ENCODE results near the gene ERMN. TPM values are rescaled to one million over a fixed set of nuclear protein-coding genes. Genes with fewer than 3 reads are reported as not detected.

ERMN gene
- polyA plus RNA-seq, 1 donor (not counting 4 experiments of a cell fraction or from before 2014, with no cell fraction given) = not detected

DNA sequence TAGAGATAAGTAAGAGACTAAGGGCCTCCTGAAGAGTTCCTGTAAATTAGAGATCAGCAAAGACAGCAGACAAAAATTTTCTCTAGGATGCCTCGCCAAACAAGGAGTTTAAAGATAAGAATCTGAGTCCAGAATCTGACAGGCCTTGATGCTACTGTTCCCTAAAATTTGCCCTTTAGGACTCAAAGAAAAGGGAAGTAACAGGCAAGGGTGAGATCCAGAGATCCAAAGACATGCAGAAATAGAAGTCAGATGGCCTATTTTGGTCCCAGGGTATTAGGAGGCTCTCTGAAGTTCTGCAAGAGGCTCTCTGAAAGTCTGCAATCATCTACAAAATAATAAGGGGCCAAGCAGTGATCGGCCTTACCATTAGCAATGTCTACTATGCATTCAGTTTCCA is 35.1 kb downstream of the ERMN start:
- dilution Hi-C loops (cut with MboI; ENCODE audit: extremely low pct_ligation_motif_present, low sequenced_read_pairs) = no loop called here
- no peaks in the 10 kb centered on the region for H3K4me1 ChIP-seq (ENCODE audit: control insufficient read depth, extremely low read depth, insufficient read depth, low read length)
- H3K9me3 ChIP-seq (ENCODE audit: control insufficient read depth, low read depth, low read length) = no peaks in the 10 kb centered on the region
- no peak overlapping the region for H3K9ac ChIP-seq (ENCODE audit: control insufficient read depth, extremely low read depth, insufficient read depth, low read length)
- no peak overlapping the region for H3K4me3 ChIP-seq (ENCODE audit: control insufficient read depth in 2 of 3, extremely low read depth in 1 of 3, insufficient read depth in 2 of 3, low read depth in 1 of 3, low read length in 3 of 3)
- no peak for DNase-seq (ENCODE audit: low read depth, low spot score)
- no peaks in the 10 kb centered on the region for H3K9me1 ChIP-seq (ENCODE audit: control insufficient read depth, extremely low read depth, insufficient read depth, low read length)
- no peak overlapping the region for H3K4me2 ChIP-seq (ENCODE audit: control insufficient read depth, extremely low read depth, insufficient read depth, low read depth, low read length)
- no peaks in the 10 kb centered on the region for H3K27me3 ChIP-seq (ENCODE audit: control insufficient read depth, extremely low read depth, insufficient read depth, low read length)
- H2AFZ ChIP-seq (ENCODE audit: control insufficient read depth, low read length) = no peak overlapping the region
- no peaks in the 10 kb centered on the region for H3K36me3 ChIP-seq (ENCODE audit: control insufficient read depth in 2 of 2, extremely low read depth in 1 of 2, insufficient read depth in 2 of 2, low read length in 2 of 2)
- H3K27ac ChIP-seq (ENCODE audit: control insufficient read depth, insufficient read depth, low read length) = no peak overlapping the region
- no peak for FAIRE-seq
- TF ChIP-seq CTCF (optimal IDR thresholded peaks at IDR 0.05 in 1 of 3, IDR thresholded peaks at IDR 0.05 in 1 of 3, conservative IDR thresholded peaks at IDR 0.05 in 1 of 3; ENCODE audit: extremely low read depth in 1 of 3, insufficient read depth in 2 of 3, low read length in 3 of 3) = no peak
- TF ChIP-seq EZH2 (IDR thresholded peaks at IDR 0.05; ENCODE audit: low read length) = no peak
- no peaks in the 10 kb centered on the region for H4K20me1 ChIP-seq (ENCODE audit: control insufficient read depth, extremely low read depth, insufficient read depth, low read length)
- H3K79me2 ChIP-seq (ENCODE audit: control insufficient read depth, insufficient read depth, low read length) = no peaks in the 10 kb centered on the region

- no peaks in the 10 kb centered on the region for H3K9me1 ChIP-seq (ENCODE audit: control insufficient read depth, extremely low read depth, insufficient read depth, low read length)
- no peaks in the 10 kb centered on the region for H3K36me3 ChIP-seq (ENCODE audit: control insufficient read depth in 2 of 2, extremely low read depth in 1 of 2, insufficient read depth in 2 of 2, low read length in 2 of 2)
- no peak overlapping the region for H3K9ac ChIP-seq (ENCODE audit: control insufficient read depth, extremely low read depth, insufficient read depth, low read length)
- TF ChIP-seq EZH2 (IDR thresholded peaks at IDR 0.05; ENCODE audit: low read length) = no peak
- no peak overlapping the region for H3K4me2 ChIP-seq (ENCODE audit: control insufficient read depth, extremely low read depth, insufficient read depth, low read depth, low read length)
- no peak overlapping the region for H3K27ac ChIP-seq (ENCODE audit: control insufficient read depth, insufficient read depth, low read length)
- H4K20me1 ChIP-seq (ENCODE audit: control insufficient read depth, extremely low read depth, insufficient read depth, low read length) = no peaks in the 10 kb centered on the region
- H3K79me2 ChIP-seq (ENCODE audit: control insufficient read depth, insufficient read depth, low read length) = no peaks in the 10 kb centered on the region
- DNase-seq (ENCODE audit: low read depth, low spot score) (no peak), FAIRE-seq (no peak)
- dilution Hi-C loops (cut with MboI; ENCODE audit: extremely low pct_ligation_motif_present, low sequenced_read_pairs) = no loop called here
- no peak overlapping the region for H3K4me3 ChIP-seq (ENCODE audit: control insufficient read depth in 2 of 3, extremely low read depth in 1 of 3, insufficient read depth in 2 of 3, low read depth in 1 of 3, low read length in 3 of 3)
- no peak overlapping the region for H2AFZ ChIP-seq (ENCODE audit: control insufficient read depth, low read length)
- no peaks in the 10 kb centered on the region for H3K27me3 ChIP-seq (ENCODE audit: control insufficient read depth, extremely low read depth, insufficient read depth, low read length)
- H3K4me1 ChIP-seq (ENCODE audit: control insufficient read depth, extremely low read depth, insufficient read depth, low read length) = no peaks in the 10 kb centered on the region
- no peaks in the 10 kb centered on the region for H3K9me3 ChIP-seq (ENCODE audit: control insufficient read depth, low read depth, low read length)
These were observed 38.5 kb downstream of the ERMN start for GRCh38 chr2:157287160-157287559.

DNA sequence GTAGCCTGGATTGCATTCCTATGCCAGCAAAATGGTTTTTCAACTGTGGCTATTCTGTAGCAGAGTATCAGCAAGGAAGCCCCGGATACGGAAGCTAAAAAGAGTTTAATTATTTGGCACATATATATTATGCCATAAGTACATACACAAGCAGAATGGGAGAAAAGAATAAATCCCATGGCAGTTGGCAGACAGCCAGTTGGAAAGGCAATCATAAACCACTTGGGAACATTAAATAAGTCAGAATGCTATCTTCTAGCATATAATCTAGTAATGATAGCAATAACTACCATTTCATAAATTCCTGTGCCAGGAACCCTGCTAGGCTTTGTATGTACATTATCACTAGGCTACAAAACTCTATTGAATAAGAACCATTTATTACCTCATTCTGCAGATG is 42.2 kb downstream of the ERMN start:
- no peak overlapping the region for H3K27ac ChIP-seq (ENCODE audit: control insufficient read depth, insufficient read depth, low read length)
- no peak for FAIRE-seq
- H4K20me1 ChIP-seq (ENCODE audit: control insufficient read depth, extremely low read depth, insufficient read depth, low read length) = no peaks in the 10 kb centered on the region
- dilution Hi-C loops (cut with MboI; ENCODE audit: extremely low pct_ligation_motif_present, low sequenced_read_pairs) = no loop called here
- no peaks in the 10 kb centered on the region for H3K79me2 ChIP-seq (ENCODE audit: control insufficient read depth, insufficient read depth, low read length)
- no peak overlapping the region for H3K4me3 ChIP-seq (ENCODE audit: control insufficient read depth in 2 of 3, extremely low read depth in 1 of 3, insufficient read depth in 2 of 3, low read depth in 1 of 3, low read length in 3 of 3)
- H3K4me1 ChIP-seq (ENCODE audit: control insufficient read depth, extremely low read depth, insufficient read depth, low read length) = no peaks in the 10 kb centered on the region
- no peak overlapping the region for H3K9ac ChIP-seq (ENCODE audit: control insufficient read depth, extremely low read depth, insufficient read depth, low read length)
- TF ChIP-seq CTCF (optimal IDR thresholded peaks at IDR 0.05 in 1 of 3, IDR thresholded peaks at IDR 0.05 in 1 of 3, conservative IDR thresholded peaks at IDR 0.05 in 1 of 3; ENCODE audit: extremely low read depth in 1 of 3, insufficient read depth in 2 of 3, low read length in 3 of 3) (no peak), EZH2 (IDR thresholded peaks at IDR 0.05; ENCODE audit: low read length) (no peak)
- no peaks in the 10 kb centered on the region for H3K27me3 ChIP-seq (ENCODE audit: control insufficient read depth, extremely low read depth, insufficient read depth, low read length)
- no peaks in the 10 kb centered on the region for H3K9me3 ChIP-seq (ENCODE audit: control insufficient read depth, low read depth, low read length)
- H2AFZ ChIP-seq (ENCODE audit: control insufficient read depth, low read length) = no peak overlapping the region
- no peaks in the 10 kb centered on the region for H3K36me3 ChIP-seq (ENCODE audit: control insufficient read depth in 2 of 2, extremely low read depth in 1 of 2, insufficient read depth in 2 of 2, low read length in 2 of 2)
- no peaks in the 10 kb centered on the region for H3K9me1 ChIP-seq (ENCODE audit: control insufficient read depth, extremely low read depth, insufficient read depth, low read length)
- DNase-seq (ENCODE audit: low read depth, low spot score) = no peak
- H3K4me2 ChIP-seq (ENCODE audit: control insufficient read depth, extremely low read depth, insufficient read depth, low read depth, low read length) = no peak overlapping the region

All from keratinocyte (primary cell).